C4-2B (cell line): ENCODE results near the gene ZNF668.

Source experiments
- CTCF ChIP-seq: fragments of 450-650 bp; conservative IDR thresholded peaks from 2 replicates; pipeline ENCODE4 v1.5.1; 2017; ENCODE audit warnings: mild to moderate bottlenecking
- ZFX ChIP-seq: fragments of 450-650 bp; IDR thresholded peaks from 2 replicates; pipeline ENCODE4 v1.6.1; 2017

- TF ChIP-seq CTCF: no peak
- no peak for TF ChIP-seq ZFX
Measured at GRCh38 chr16:31090540-31090939, 16.5 kb upstream of the ZNF668 start.
